Right lobe of liver (tissue), 4 donors: ENCODE data around the gene PRKAB1.

ENCODE experiments used
- CTCF ChIP-seq, 4 donors: fragments of 200-600 bp in 3 of 4; fragments of 450-650 bp in 1 of 4; IDR thresholded peaks; one replicate each; pipeline versions ENCODE4 v1.5.1 to v1.8.0; 2016 to 2022; ENCODE audit warnings: antibody characterized with exemption in 4 of 4, mild to moderate bottlenecking in 2 of 4
- POLR2A ChIP-seq: fragments of 450-650 bp; IDR thresholded peaks from one replicate; pipeline ENCODE4 v1.6.1; 2017; ENCODE audit warnings: antibody characterized with exemption, mild to moderate bottlenecking
- donor health status: DM: no; HTN: no; CAD: no.
- donor health status: DM: no; HTN: no; CAD: no.
- donor health status: DM: no; HTN: yes; CAD: no.

DNA sequence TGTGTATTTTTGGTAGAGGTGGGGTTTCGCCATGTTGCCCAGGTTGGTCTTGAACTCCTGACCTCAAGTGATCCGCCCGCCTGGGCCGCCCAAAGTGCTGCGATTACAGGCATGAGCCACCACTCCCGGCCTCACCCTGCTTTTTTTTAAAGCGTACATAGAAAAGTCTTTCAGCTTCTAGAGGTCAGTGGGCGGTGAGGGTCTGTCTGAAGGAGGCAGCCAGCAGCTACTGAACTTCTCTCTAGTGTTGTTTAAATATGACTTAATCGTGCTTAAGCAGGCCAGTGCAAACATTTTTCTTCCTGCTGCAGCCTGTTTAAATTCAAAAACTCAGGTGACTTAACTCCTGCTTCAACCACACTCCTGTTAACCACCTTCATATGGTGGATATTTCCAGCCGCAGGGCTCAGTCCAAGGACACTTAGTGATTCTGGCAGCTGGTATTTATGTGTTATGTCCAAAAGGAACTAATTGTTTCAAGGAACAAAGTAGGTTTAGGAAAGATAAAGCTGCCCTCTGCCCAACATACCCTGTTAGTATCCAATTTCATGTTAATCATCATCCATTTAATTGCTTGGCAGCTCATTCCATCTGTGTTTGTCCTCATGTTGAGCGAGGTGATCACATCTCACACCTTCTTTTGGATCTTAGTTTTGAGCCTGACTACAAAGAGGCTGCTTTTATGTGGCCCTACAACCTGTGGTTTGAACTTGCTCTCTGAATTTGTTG is 2.0 kb downstream of the PRKAB1 start:
- TF ChIP-seq POLR2A, result no peak
- TF ChIP-seq CTCF (IDR thresholded peaks at IDR 0.05), result no peak
